HL-60 (cell line): ENCODE measurements around the gene CADM2.

Experiments
- DNase-seq, 2 experiments: peaks; one replicate each; pipeline ENCODE4 v3.0.0-alpha.2; 2010 to 2020; ENCODE audit warnings: low read depth in 1 of 2, low spot score in 1 of 2
- H3K27ac ChIP-seq: fragments of 250-450 bp; sonication (Bioruptor Pico); replicated peaks from 2 replicates; pipeline ENCODE4 v1.5.1; 2020; ENCODE audit warnings: mild to moderate bottlenecking, moderate library complexity
- H3K27me3 ChIP-seq: fragments of 250-450 bp; sonication (Bioruptor Pico); 2 replicates; pipeline ENCODE4 v1.5.1; 2021; ENCODE audit warnings: mild to moderate bottlenecking, moderate library complexity; ENCODE audit not compliant: insufficient read depth, poor library complexity, severe bottlenecking
- H3K4me3 ChIP-seq: replicated peaks from 2 replicates; pipeline ENCODE4 v1.5.1; 2011; ENCODE audit warnings: mild to moderate bottlenecking, control low read depth, low read length; ENCODE audit not compliant: insufficient read depth
- GABPA ChIP-seq: IDR thresholded peaks from 2 replicates; pipeline ENCODE4 v1.6.1; 2012; ENCODE audit warnings: low read depth
- POLR2AphosphoS5 ChIP-seq: IDR thresholded peaks from 2 replicates; pipeline ENCODE4 v1.6.1; 2012; ENCODE audit warnings: low read depth
- REST ChIP-seq: IDR thresholded peaks from 2 replicates; pipeline ENCODE4 v1.6.1; 2012; ENCODE audit warnings: low read depth; ENCODE audit not compliant: insufficient replicate concordance
- SPI1 ChIP-seq: IDR thresholded peaks from 2 replicates; pipeline ENCODE4 v1.6.1; 2012; ENCODE audit warnings: low read depth, mild to moderate bottlenecking, borderline replicate concordance
- TF ChIP-seq, protein P1 (sequence below): IDR thresholded peaks from one replicate; pipeline ENCODE4 v1.5.1; 2011; ENCODE audit warnings: low read length, control low read depth, inconsistent platforms; ENCODE audit not compliant: insufficient read depth

CADM2 gene

DNA sequence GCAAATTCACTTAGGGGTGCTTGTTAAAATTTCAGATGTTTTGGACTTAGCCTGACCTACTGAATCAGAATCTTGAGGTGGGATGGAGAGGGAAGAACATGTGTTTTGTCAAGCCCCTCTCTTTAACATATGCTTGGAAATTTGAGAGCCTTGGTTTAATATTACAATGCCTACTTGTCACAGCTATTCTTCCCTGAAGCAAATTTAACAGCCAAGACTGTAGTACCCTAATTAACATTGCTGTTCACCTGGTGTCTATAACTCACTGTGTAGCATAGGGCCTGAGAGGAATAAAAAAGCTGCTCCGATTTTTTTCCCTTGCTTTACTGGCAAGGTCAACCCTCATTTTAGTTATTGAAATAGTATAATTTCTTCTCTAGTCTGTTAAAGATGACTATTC lies 880.1 kb downstream of the CADM2 start:
- Histone ChIP-seq H3K4me3 (no peak overlapping the region), H3K27me3 (no peaks in the 10 kb centered on the region), H3K27ac (no peak overlapping the region)
- DNase-seq: no peak
- TF ChIP-seq GABPA: no peak
- no peak for TF ChIP-seq POLR2AphosphoS5
- no peak for TF ChIP-seq REST
- TF ChIP-seq, protein P1, sequence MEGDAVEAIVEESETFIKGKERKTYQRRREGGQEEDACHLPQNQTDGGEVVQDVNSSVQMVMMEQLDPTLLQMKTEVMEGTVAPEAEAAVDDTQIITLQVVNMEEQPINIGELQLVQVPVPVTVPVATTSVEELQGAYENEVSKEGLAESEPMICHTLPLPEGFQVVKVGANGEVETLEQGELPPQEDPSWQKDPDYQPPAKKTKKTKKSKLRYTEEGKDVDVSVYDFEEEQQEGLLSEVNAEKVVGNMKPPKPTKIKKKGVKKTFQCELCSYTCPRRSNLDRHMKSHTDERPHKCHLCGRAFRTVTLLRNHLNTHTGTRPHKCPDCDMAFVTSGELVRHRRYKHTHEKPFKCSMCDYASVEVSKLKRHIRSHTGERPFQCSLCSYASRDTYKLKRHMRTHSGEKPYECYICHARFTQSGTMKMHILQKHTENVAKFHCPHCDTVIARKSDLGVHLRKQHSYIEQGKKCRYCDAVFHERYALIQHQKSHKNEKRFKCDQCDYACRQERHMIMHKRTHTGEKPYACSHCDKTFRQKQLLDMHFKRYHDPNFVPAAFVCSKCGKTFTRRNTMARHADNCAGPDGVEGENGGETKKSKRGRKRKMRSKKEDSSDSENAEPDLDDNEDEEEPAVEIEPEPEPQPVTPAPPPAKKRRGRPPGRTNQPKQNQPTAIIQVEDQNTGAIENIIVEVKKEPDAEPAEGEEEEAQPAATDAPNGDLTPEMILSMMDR: no peak
- TF ChIP-seq SPI1: no peak

- no peak for DNase-seq
- no peaks in the 10 kb centered on the region for H3K27me3 ChIP-seq
- no peak overlapping the region for H3K27ac ChIP-seq
- TF ChIP-seq SPI1: no peak
- TF ChIP-seq, protein P1: no peak
- no peak for TF ChIP-seq POLR2AphosphoS5
- H3K4me3 ChIP-seq: no peak overlapping the region
These were observed 883.3 kb downstream of the CADM2 start for GRCh38 chr3:85842081-85842480.

- no peaks in the 10 kb centered on the region for H3K27me3 ChIP-seq
- no peak overlapping the region for H3K27ac ChIP-seq
These were observed 888.2 kb downstream of the CADM2 start for GRCh38 chr3:85846940-85847339.

More at GRCh38 chr3:85846940-85847339, 888.2 kb downstream of the CADM2 start:
- DNase-seq: no peak
- TF ChIP-seq SPI1 (no peak), GABPA (no peak), POLR2AphosphoS5 (no peak), REST (no peak)
- TF ChIP-seq, protein P1: no peak
- no peak overlapping the region for H3K4me3 ChIP-seq
